HEK293 (cell line): ENCODE measurements around the gene MATN1.

Source experiments
- CTCF ChIA-PET: fragments of 350-600 bp; formaldehyde crosslinking; extraction: SDS; loops from one replicate; lab custom pipeline; 2021; ENCODE audit warnings: antibody characterized with exemption; lab: Yijun Ruan, JAX
- POLR2A ChIA-PET: fragments of 300-600 bp; formaldehyde crosslinking; extraction: SDS; loops from one replicate; lab custom pipeline; 2020; ENCODE audit warnings: antibody characterized with exemption, inconsistent platforms; lab: Yijun Ruan, JAX
- H3K27ac ChIP-seq: fragments of 200-500 bp; sonication (Bioruptor generic); 2 replicates; pipeline ENCODE4 v1.5.1; 2014; ENCODE audit warnings: low read depth, low read length, control low read depth, inconsistent platforms; ENCODE audit errors: extremely low read depth
- H3K36me3 ChIP-seq, 2 experiments: fragments of 200-500 bp in 1 of 2; sonication (Bioruptor generic) in 1 of 2; 1 replicate in 1 of 2; 2 replicates in 1 of 2; pipeline ENCODE4 v1.5.1; 2014 to 2017; ENCODE audit warnings: inconsistent platforms in 2 of 2, low read length in 2 of 2; ENCODE audit not compliant: control insufficient read depth in 2 of 2, insufficient read depth in 1 of 2
- H3K4me1 ChIP-seq: fragments of 200-500 bp; sonication (Bioruptor generic); 2 replicates; pipeline ENCODE4 v1.5.1; 2014; ENCODE audit warnings: mild to moderate bottlenecking, low read length, inconsistent platforms; ENCODE audit not compliant: control insufficient read depth, insufficient read depth
- H3K4me3 ChIP-seq: 2 replicates; pipeline ENCODE4 v1.5.1; 2011; ENCODE audit warnings: low read depth, mild to moderate bottlenecking, control low read depth, low read length, moderate library complexity
- H3K9me3 ChIP-seq: fragments of 200-500 bp; sonication (Bioruptor generic); 2 replicates; pipeline ENCODE4 v1.5.1; 2014; ENCODE audit warnings: low read depth, low read length, inconsistent platforms; ENCODE audit not compliant: control insufficient read depth, insufficient read depth
- PBX3 ChIP-seq: sonication (generic); formaldehyde crosslinking; IDR thresholded peaks from 2 replicates; pipeline ENCODE4 v1.8.1; 2022; ENCODE audit warnings: mild to moderate bottlenecking, moderate library complexity, missing genetic modification reagents
- TSHZ1 ChIP-seq: fragments of 450-650 bp; formaldehyde crosslinking; IDR thresholded peaks from 2 replicates; pipeline ENCODE4 v1.5.1; 2016; ENCODE audit warnings: missing biosample characterization, missing genetic modification characterization, borderline replicate concordance
- YY1 ChIP-seq: fragments of 450-650 bp; formaldehyde crosslinking; IDR thresholded peaks from 2 replicates; pipeline ENCODE4 v1.5.1; 2018; ENCODE audit warnings: missing biosample characterization, missing genetic modification characterization
- ZBTB11 ChIP-seq: fragments of 450-650 bp; formaldehyde crosslinking; conservative IDR thresholded peaks from 2 replicates; pipeline ENCODE4 v1.5.1; 2016; ENCODE audit warnings: low read depth, missing biosample characterization, missing genetic modification characterization
- ZFP41 ChIP-seq: fragments of 450-650 bp; formaldehyde crosslinking; IDR thresholded peaks from 2 replicates; pipeline ENCODE4 v1.5.1; 2016; ENCODE audit warnings: missing biosample characterization, missing genetic modification characterization, borderline replicate concordance
- ZNF146 ChIP-seq: fragments of 450-650 bp; formaldehyde crosslinking; IDR thresholded peaks from 2 replicates; pipeline ENCODE4 v1.5.1; 2016; ENCODE audit warnings: missing biosample characterization, missing genetic modification characterization
- ZNF155 ChIP-seq: fragments of 450-650 bp; formaldehyde crosslinking; IDR thresholded peaks from 2 replicates; pipeline ENCODE4 v1.5.1; 2016; ENCODE audit warnings: missing biosample characterization, missing genetic modification characterization
- ZNF16 ChIP-seq: fragments of 450-650 bp; formaldehyde crosslinking; IDR thresholded peaks from 2 replicates; pipeline ENCODE4 v1.5.1; 2016; ENCODE audit warnings: low read depth, missing biosample characterization, missing genetic modification characterization
- ZNF24 ChIP-seq: fragments of 450-650 bp; formaldehyde crosslinking; IDR thresholded peaks from 2 replicates; pipeline ENCODE4 v1.5.1; 2016; ENCODE audit warnings: missing biosample characterization, missing genetic modification characterization
- ZNF292 ChIP-seq: fragments of 450-650 bp; formaldehyde crosslinking; IDR thresholded peaks from 2 replicates; pipeline ENCODE4 v1.5.1; 2016; ENCODE audit warnings: low read depth, missing biosample characterization, missing genetic modification characterization, borderline replicate concordance
- ZNF362 ChIP-seq: fragments of 450-650 bp; formaldehyde crosslinking; IDR thresholded peaks from 2 replicates; pipeline ENCODE4 v1.5.1; 2016; ENCODE audit warnings: missing biosample characterization, missing genetic modification characterization
- ZNF449 ChIP-seq: fragments of 450-650 bp; formaldehyde crosslinking; IDR thresholded peaks from 2 replicates; pipeline ENCODE4 v1.5.1; 2017; ENCODE audit warnings: missing biosample characterization, mild to moderate bottlenecking, missing genetic modification characterization, moderate library complexity
- ZNF501 ChIP-seq: fragments of 450-650 bp; formaldehyde crosslinking; IDR thresholded peaks from 2 replicates; pipeline ENCODE4 v1.5.1; 2016; ENCODE audit warnings: missing biosample characterization, missing genetic modification characterization
- ZNF585B ChIP-seq: fragments of 450-650 bp; formaldehyde crosslinking; IDR thresholded peaks from 2 replicates; pipeline ENCODE4 v1.5.1; 2016; ENCODE audit warnings: missing biosample characterization, missing genetic modification characterization
- ZNF785 ChIP-seq: fragments of 450-650 bp; formaldehyde crosslinking; IDR thresholded peaks from 2 replicates; pipeline ENCODE4 v1.5.1; 2016; ENCODE audit warnings: missing biosample characterization, missing genetic modification characterization

The MATN1 gene

GRCh38 chr1:30683699-30684098 lies 39.7 kb downstream of the MATN1 start:
- H3K36me3 ChIP-seq = no peaks in the 10 kb centered on the region
- H3K4me3 ChIP-seq = no peak overlapping the region
- no peaks in the 10 kb centered on the region for H3K4me1 ChIP-seq
- ChIA-PET CTCF (interaction anchor here (1.9 to 2.5 kb wide), 2 partner anchors 24 to 598 kb away, joined by 4 to 10 read pairs; no protein-coding TSS in a partner anchor), POLR2A (no interaction called here)
- no peaks in the 10 kb centered on the region for H3K9me3 ChIP-seq
- H3K27ac ChIP-seq = no peak overlapping the region
- no peak for TF ChIP-seq ZFP41
- TF ChIP-seq TSHZ1 = no peak
- TF ChIP-seq PBX3 (CRISPR knock-in tag) = no peak
- TF ChIP-seq ZNF24 (tag by site-specific recombination) = no peak
- TF ChIP-seq ZNF785 (tag by site-specific recombination) = no peak
- TF ChIP-seq YY1 (tag by site-specific recombination) = no peak
- no peak for TF ChIP-seq ZNF449 (tag by site-specific recombination)
- TF ChIP-seq ZNF501 (tag by site-specific recombination) = no peak
- no peak for TF ChIP-seq ZNF146 (tag by site-specific recombination)
- TF ChIP-seq ZNF155 (tag by site-specific recombination) = no peak
- TF ChIP-seq ZBTB11 (tag by site-specific recombination) = no peak
- TF ChIP-seq ZNF585B = no peak
- TF ChIP-seq ZNF292 (tag by site-specific recombination) = no peak
- no peak for TF ChIP-seq ZNF16
- no peak for TF ChIP-seq ZNF362 (tag by site-specific recombination)
